Measurements from ENCODE around the gene RAP1GDS1. TPM values are rescaled to one million over a fixed set of nuclear protein-coding genes. Genes with fewer than 3 reads are reported as not detected.

Gene RAP1GDS1
- 10 to 100 TPM; 11.2 to 19.4 TPM for total RNA-seq
- polyA plus RNA-seq, result 10 to 100 TPM; 12.6 to 19.4 TPM

- Histone ChIP-seq H3K4me3 (ENCODE audit: low read depth in 1 of 3, low read length in 3 of 3) (peak within 1 kb of the TSS; percentile 80 to 87 (median 83)), H3K9me3 (ENCODE audit: control insufficient read depth in 4 of 4, low read length in 3 of 4) (no peaks in the 10 kb centered on the region), H3K9ac (ENCODE audit: low read depth in 1 of 2, low read length in 2 of 2) (peak within 1 kb of the TSS; percentile 77 to 85), H3K36me3 (ENCODE audit: control insufficient read depth in 4 of 4, insufficient read depth in 3 of 4, low read depth in 1 of 4, low read length in 3 of 4) (no peaks in the 10 kb centered on the region), H3K27ac (ENCODE audit: low read depth in 1 of 2, low read length in 2 of 2) (peak within 1 kb of the TSS; percentile 87 to 94), H3K27me3 (ENCODE audit: control insufficient read depth in 4 of 4, insufficient read depth in 4 of 4, low read length in 3 of 4) (no peaks in the 10 kb centered on the region), H3K4me1 (ENCODE audit: control insufficient read depth in 4 of 4, insufficient read depth in 4 of 4, low read length in 3 of 4) (peaks cover 4 to 24% (median 12%) of the 10 kb centered on the region in 4 donors)
- WGBS, result under 1% methylated on average over 84 of the region's 84 CpGs
- DNase-seq (ENCODE audit: low spot score), result peak; percentile 93
- peak in 1 of 2 donors; percentile 53 for TF ChIP-seq RXRA (IDR thresholded peaks at IDR 0.05)
- TF ChIP-seq GABPA (IDR thresholded peaks at IDR 0.05 in 1 of 2, conservative IDR thresholded peaks at IDR 0.05 in 1 of 2), result no peak
- no peak for TF ChIP-seq FOXA2 (IDR thresholded peaks at IDR 0.05)
- TF ChIP-seq SP1 (IDR thresholded peaks at IDR 0.05), result peak; percentile 48
- TF ChIP-seq ATF3 (IDR thresholded peaks at IDR 0.05), result no peak
- TF ChIP-seq REST (IDR thresholded peaks at IDR 0.05), result peak; percentile 86
- TF ChIP-seq RAD21 (IDR thresholded peaks at IDR 0.05), result peak; percentile 8 to 15
- TF ChIP-seq HNF4G (IDR thresholded peaks at IDR 0.05), result no peak
- peak; percentile 16 for TF ChIP-seq MAX (IDR thresholded peaks at IDR 0.05)
- no peak for TF ChIP-seq NR2F2 (IDR thresholded peaks at IDR 0.05)
- TF ChIP-seq TAF1 (conservative IDR thresholded peaks at IDR 0.05), result peak; percentile 74
- no peak for TF ChIP-seq FOXA1 (IDR thresholded peaks at IDR 0.05)
- peak in 1 of 2 donors; percentile 81 for TF ChIP-seq EGR1 (IDR thresholded peaks at IDR 0.05; ENCODE audit: low read depth in 2 of 2)
- TF ChIP-seq YY1 (IDR thresholded peaks at IDR 0.05), result peak; percentile 97
These were observed at the start of gene RAP1GDS1 for GRCh38 chr4:98260579-98261404. TSS of gene RAP1GDS1 (plus strand) at chr4:98261384. CDS start at chr4:98261566, 182 bp downstream.

- Histone ChIP-seq H3K36me3 (ENCODE audit: control insufficient read depth in 4 of 4, insufficient read depth in 3 of 4, low read depth in 1 of 4, low read length in 3 of 4) (no peaks in the 10 kb centered on the region), H3K27me3 (ENCODE audit: control insufficient read depth in 4 of 4, insufficient read depth in 4 of 4, low read length in 3 of 4) (no peaks in the 10 kb centered on the region), H3K9ac (ENCODE audit: low read depth in 1 of 2, low read length in 2 of 2) (no peak overlapping the region), H3K27ac (ENCODE audit: low read depth in 1 of 2, low read length in 2 of 2) (no peak overlapping the region), H3K4me3 (ENCODE audit: low read depth in 1 of 3, low read length in 3 of 3) (no peak overlapping the region), H3K4me1 (ENCODE audit: control insufficient read depth in 4 of 4, insufficient read depth in 4 of 4, low read length in 3 of 4) (peaks cover 0 to 8% (median 2%) of the 10 kb centered on the region in 4 donors), H3K9me3 (ENCODE audit: control insufficient read depth in 4 of 4, low read length in 3 of 4) (no peaks in the 10 kb centered on the region)
- no peak for DNase-seq (ENCODE audit: low spot score)
- WGBS, result 57% methylated on average over 2 of the region's 2 CpGs
- TF ChIP-seq YY1 (IDR thresholded peaks at IDR 0.05) (no peak), REST (IDR thresholded peaks at IDR 0.05) (no peak), CTCF (IDR thresholded peaks at IDR 0.05; ENCODE audit: low read depth, low read length, missing input control) (no peak), RXRA (IDR thresholded peaks at IDR 0.05) (no peak), ZBTB33 (IDR thresholded peaks at IDR 0.05) (no peak), MAX (IDR thresholded peaks at IDR 0.05) (no peak), TAF1 (conservative IDR thresholded peaks at IDR 0.05) (no peak), HNF4A (conservative IDR thresholded peaks at IDR 0.05) (no peak), NR2F2 (IDR thresholded peaks at IDR 0.05) (no peak), RAD21 (IDR thresholded peaks at IDR 0.05) (no peak), FOXA2 (IDR thresholded peaks at IDR 0.05) (no peak)
These were observed 38.9 kb upstream of the RAP1GDS1 start for GRCh38 chr4:98222306-98222705.
